SK-N-SH (cell line): ENCODE data around the gene NR3C1.

ENCODE experiments used
- CTCF ChIP-seq: fragments of 200-600 bp; sonication (generic); IDR thresholded peaks from 2 replicates; pipeline ENCODE4 v1.6.1; 2017; ENCODE audit warnings: antibody characterized with exemption, mild to moderate bottlenecking, moderate library complexity
- RAD21 ChIP-seq: IDR thresholded peaks from 2 replicates; pipeline ENCODE4 v1.6.1; 2012; ENCODE audit warnings: mild to moderate bottlenecking, low read length
- RFX5 ChIP-seq: IDR thresholded peaks from 2 replicates; pipeline ENCODE4 v1.6.1; 2012; ENCODE audit warnings: mild to moderate bottlenecking, improper control_type of control experiment, low read length
- YY1 ChIP-seq: IDR thresholded peaks from 2 replicates; pipeline ENCODE4 v1.4.0; 2012; ENCODE audit warnings: low read depth, mild to moderate bottlenecking

DNA sequence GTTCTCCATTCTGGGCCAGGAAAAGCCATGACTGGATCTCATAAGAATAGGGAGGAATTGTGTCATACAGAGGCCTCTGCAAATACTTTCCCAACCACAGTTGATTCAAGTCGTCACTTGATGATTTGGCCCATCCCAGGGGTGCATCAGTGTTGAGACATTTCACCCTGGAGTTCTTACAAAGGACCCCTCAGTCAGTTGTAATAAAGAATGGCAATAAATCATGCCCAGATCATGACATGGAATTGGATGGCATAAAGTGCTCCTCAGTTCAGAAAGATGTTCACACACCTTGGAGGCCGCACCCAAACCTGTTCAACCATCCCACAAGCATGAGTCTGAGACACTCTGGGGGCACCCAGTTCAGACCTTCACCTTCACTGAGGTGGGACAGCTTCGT, 168.1 kb downstream of the NR3C1 start:
- no peak for TF ChIP-seq CTCF
- no peak for TF ChIP-seq RFX5
- no peak for TF ChIP-seq YY1
- TF ChIP-seq RAD21 = no peak
